Upper lobe of left lung (tissue), 4 donors: ENCODE measurements around the gene FBXW11.

Experiments
- EP300 ChIP-seq, 4 donors: sonication (generic); formaldehyde crosslinking; IDR thresholded peaks; one replicate each; pipeline ENCODE4 v1.5.1; 2017; ENCODE audit warnings: antibody characterized with exemption in 4 of 4, control low read depth in 2 of 4
- POLR2A ChIP-seq, 4 donors: fragments of 450-650 bp; IDR thresholded peaks; one replicate each; pipeline ENCODE4 v1.5.1; 2016 to 2017; ENCODE audit warnings: antibody characterized with exemption in 4 of 4, mild to moderate bottlenecking in 2 of 4

- no peak for TF ChIP-seq POLR2A (IDR thresholded peaks at IDR 0.05)
- TF ChIP-seq EP300 (IDR thresholded peaks at IDR 0.05) = no peak
Measured at GRCh38 chr5:171855798-171856763, 150.4 kb downstream of the FBXW11 start.
